Breast epithelium (tissue), 4 donors: Measurements from ENCODE around the gene C9orf43. TPM values are rescaled to one million over a fixed set of nuclear protein-coding genes. Genes with fewer than 3 reads are reported as not detected.

ENCODE experiments used
- DNase-seq, 2 donors: peaks; one replicate each; pipeline ENCODE4 v3.0.0-alpha.2; 2019; ENCODE audit warnings: low spot score in 2 of 2
- H3K27ac ChIP-seq, 2 donors: fragments of 200-600 bp; sonication (generic) in 1 of 2; one replicate each; pipeline ENCODE4 v1.5.1; 2016 to 2019; ENCODE audit warnings: mild to moderate bottlenecking in 1 of 2
- H3K27me3 ChIP-seq, 2 donors: fragments of 200-600 bp; sonication (generic) in 1 of 2; one replicate each; pipeline versions ENCODE4 v1.5.1 to v1.6.0; 2017 to 2019; ENCODE audit warnings: control low read depth in 1 of 2, mild to moderate bottlenecking in 1 of 2
- H3K36me3 ChIP-seq: fragments of 200-600 bp; one replicate; pipeline ENCODE4 v1.5.1; 2019
- H3K4me1 ChIP-seq, 2 donors: fragments of 200-600 bp; sonication (generic); one replicate each; pipeline ENCODE4 v1.5.1; 2016 to 2019; ENCODE audit warnings: control low read depth in 1 of 2
- H3K4me3 ChIP-seq, 3 donors: fragments of 200-600 bp; sonication (generic); 1 replicate in 2 of 3; 2 replicates in 1 of 3; pipeline ENCODE4 v1.5.1; 2016 to 2019; ENCODE audit warnings: mild to moderate bottlenecking in 3 of 3, moderate library complexity in 2 of 3
- H3K9me3 ChIP-seq, 2 donors: fragments of 200-600 bp; sonication (generic) in 1 of 2; one replicate each; pipeline ENCODE4 v1.5.1; 2016 to 2019; ENCODE audit warnings: control low read depth in 1 of 2
- POLR2A ChIP-seq: fragments of 450-650 bp; IDR thresholded peaks from one replicate; pipeline ENCODE4 v1.6.1; 2016; ENCODE audit warnings: antibody characterized with exemption, mild to moderate bottlenecking, moderate library complexity
- POLR2AphosphoS5 ChIP-seq, 3 donors: sonication (generic); formaldehyde crosslinking; IDR thresholded peaks; one replicate each; pipeline ENCODE4 v1.6.1; 2017; ENCODE audit warnings: antibody characterized with exemption in 3 of 3
- intact Hi-C: fragments of 100-400 bp; cut with DNase I; formaldehyde crosslinking; loops from one replicate; pipeline ENCODE4 v1.15.1; 2023; ENCODE audit warnings: low total_unique reads
- total RNA-seq, 3 donors: library from RNA; depleted of rRNA; stranded (reverse); fragments of >200 nt; gene quantifications; one replicate each; pipeline ENCODE4 v1.1.0, GENCODE V29; 2016
- TF ChIP-seq, protein P1 (sequence below), 3 donors: fragments of 450-650 bp; IDR thresholded peaks; one replicate each; pipeline ENCODE4 v1.5.1; 2016 to 2017; ENCODE audit warnings: antibody characterized with exemption in 3 of 3, mild to moderate bottlenecking in 3 of 3, moderate library complexity in 3 of 3

The C9orf43 gene
- total RNA-seq, 3 donors from 2014 or later = 0.59 to 1.6 (median 0.66) TPM

DNA sequence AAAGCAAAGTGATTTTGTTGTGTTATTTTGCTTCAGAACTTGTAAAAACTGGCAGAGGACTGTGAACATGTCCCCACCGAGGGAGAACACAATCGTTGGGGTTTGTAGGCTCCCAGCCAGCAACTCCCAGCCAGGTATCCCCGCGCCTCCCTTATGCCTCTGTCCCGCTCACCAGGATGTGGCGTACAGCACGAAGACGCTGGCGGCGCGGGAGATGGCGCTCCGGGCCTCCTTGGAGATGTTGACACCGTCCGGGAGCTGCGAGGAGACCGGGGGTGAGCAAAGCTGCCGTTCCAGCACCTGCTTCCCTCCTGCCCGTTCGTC, 702 bp upstream of the C9orf43 start:
- no peaks in the 10 kb centered on the region for H3K27me3 ChIP-seq
- no peak for TF ChIP-seq POLR2AphosphoS5 (IDR thresholded peaks at IDR 0.05)
- TF ChIP-seq, protein P1, sequence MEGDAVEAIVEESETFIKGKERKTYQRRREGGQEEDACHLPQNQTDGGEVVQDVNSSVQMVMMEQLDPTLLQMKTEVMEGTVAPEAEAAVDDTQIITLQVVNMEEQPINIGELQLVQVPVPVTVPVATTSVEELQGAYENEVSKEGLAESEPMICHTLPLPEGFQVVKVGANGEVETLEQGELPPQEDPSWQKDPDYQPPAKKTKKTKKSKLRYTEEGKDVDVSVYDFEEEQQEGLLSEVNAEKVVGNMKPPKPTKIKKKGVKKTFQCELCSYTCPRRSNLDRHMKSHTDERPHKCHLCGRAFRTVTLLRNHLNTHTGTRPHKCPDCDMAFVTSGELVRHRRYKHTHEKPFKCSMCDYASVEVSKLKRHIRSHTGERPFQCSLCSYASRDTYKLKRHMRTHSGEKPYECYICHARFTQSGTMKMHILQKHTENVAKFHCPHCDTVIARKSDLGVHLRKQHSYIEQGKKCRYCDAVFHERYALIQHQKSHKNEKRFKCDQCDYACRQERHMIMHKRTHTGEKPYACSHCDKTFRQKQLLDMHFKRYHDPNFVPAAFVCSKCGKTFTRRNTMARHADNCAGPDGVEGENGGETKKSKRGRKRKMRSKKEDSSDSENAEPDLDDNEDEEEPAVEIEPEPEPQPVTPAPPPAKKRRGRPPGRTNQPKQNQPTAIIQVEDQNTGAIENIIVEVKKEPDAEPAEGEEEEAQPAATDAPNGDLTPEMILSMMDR (IDR thresholded peaks at IDR 0.05) = no peak
- TF ChIP-seq POLR2A = no peak
- DNase-seq = no peak
- peak overlapping the region; percentile 80 to 97 (median 91) for H3K4me3 ChIP-seq
- peaks cover 0 to 9% of the 10 kb centered on the region in 2 donors for H3K4me1 ChIP-seq
- H3K27ac ChIP-seq = peak overlapping the region; percentile 99
- no peaks in the 10 kb centered on the region for H3K36me3 ChIP-seq
- H3K9me3 ChIP-seq = no peaks in the 10 kb centered on the region
- intact Hi-C loops = no loop called here

DNA sequence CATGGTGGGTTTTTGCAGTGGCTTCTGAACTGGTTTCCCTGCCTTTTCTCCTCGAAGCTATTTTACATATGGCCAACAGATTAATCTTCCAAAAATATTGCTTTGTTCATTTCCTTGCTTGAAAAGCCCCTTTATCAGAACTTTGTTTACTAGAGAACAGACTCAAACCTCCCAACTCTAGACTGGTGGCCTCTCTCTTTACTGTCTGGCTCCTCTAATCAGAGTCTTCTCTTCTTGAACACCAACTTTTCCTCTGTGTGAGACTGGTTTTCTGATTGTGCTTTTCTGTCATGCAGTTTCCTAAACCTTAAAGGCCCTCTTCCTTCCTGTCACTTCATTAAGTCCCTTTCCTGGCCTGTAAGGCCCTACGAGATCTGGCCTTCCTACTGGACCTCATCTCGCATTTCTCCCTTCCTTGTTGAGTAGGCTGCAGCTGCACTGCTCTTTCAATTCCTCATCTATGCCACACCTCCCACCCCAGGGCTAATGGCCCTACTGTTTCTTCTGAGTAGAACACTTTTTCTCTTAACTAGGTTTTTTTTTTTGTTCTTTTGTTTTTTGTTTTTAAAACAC, 5.7 kb downstream of the C9orf43 start:
- Histone ChIP-seq H3K27me3 (no peaks in the 10 kb centered on the region), H3K4me3 (no peak overlapping the region), H3K9me3 (no peaks in the 10 kb centered on the region), H3K27ac (no peak overlapping the region), H3K4me1 (no peaks in the 10 kb centered on the region), H3K36me3 (no peaks in the 10 kb centered on the region)
- DNase-seq = no peak
- intact Hi-C loops = no loop called here
- TF ChIP-seq POLR2AphosphoS5 (IDR thresholded peaks at IDR 0.05) (no peak), POLR2A (no peak)
- TF ChIP-seq, protein P1 (IDR thresholded peaks at IDR 0.05) = no peak

DNA sequence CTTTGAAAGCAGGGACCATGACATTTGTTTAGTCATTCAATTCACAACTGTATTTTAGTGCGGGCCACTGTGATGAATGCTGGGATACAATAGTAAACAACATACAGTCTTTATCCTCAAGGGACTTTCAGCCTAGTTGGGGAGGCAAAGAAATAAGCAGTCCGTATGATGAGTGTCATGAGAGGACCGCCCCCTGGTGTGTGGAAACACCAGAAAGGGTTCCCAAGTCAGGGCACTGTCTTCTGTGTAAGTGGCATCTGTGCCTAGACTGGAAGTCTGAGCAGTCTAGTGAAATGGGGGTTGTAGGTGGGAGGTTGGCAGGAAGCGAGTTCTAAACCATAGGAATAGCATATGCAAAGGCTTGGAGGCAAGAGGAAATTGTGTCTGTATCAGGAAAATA, 6.8 kb downstream of the C9orf43 start:
- H3K4me1 ChIP-seq = no peaks in the 10 kb centered on the region

DNA sequence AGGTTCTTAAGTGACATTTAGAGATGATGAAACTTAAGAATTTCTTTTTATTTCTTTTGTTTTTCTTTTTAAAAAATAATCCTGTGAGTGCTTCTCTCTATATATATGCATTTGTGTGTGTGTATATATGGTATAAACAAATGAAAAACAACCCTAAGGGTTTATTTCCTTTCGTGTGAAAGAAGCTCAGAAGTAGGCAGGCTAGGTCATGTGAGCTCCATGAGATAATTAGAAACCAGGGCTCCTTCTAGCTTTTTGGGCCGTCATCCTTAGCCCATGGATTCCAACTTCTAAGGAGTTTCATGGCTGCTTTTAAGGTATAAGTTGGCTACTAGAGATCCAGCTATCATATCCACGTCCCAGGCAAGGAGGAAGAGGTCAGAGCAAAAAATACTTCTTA, 11.2 kb downstream of the C9orf43 start:
- intact Hi-C loops = no loop called here
- no peak for DNase-seq
- H3K27ac ChIP-seq = no peak overlapping the region

More for the DNA sequence above, 6.8 kb downstream of the C9orf43 start:
- TF ChIP-seq, protein P1 (IDR thresholded peaks at IDR 0.05) = no peak
- no peak for TF ChIP-seq POLR2A
- no peak for TF ChIP-seq POLR2AphosphoS5 (IDR thresholded peaks at IDR 0.05)
- H3K27ac ChIP-seq = no peak overlapping the region
- H3K36me3 ChIP-seq = no peaks in the 10 kb centered on the region
- H3K27me3 ChIP-seq = no peaks in the 10 kb centered on the region
- H3K4me3 ChIP-seq = no peak overlapping the region
- DNase-seq = no peak
- intact Hi-C loops = no loop called here
- no peaks in the 10 kb centered on the region for H3K9me3 ChIP-seq

DNA sequence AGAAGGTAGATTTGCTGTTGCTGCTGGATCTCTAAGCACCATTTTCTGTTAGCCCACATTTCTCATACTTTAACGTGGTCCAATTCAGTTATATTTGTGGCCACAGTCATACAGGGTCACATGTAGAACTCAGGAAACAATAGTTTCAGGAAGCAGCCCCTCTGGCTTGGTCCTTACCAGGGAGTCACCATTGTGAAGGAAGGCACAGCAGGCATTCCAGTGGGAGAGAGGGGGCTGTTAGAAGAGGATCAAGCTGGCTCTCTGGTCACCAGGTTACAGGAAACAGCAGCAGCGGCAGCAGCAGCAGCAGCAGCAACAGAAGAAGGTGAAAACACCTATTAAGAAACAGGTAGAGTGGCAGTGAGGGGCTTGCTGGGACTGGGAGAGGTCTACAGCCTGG, 14.5 kb downstream of the C9orf43 start:
- no peak overlapping the region for H3K4me3 ChIP-seq
- H3K27ac ChIP-seq = no peak overlapping the region
- intact Hi-C loops = no loop called here
- no peaks in the 10 kb centered on the region for H3K27me3 ChIP-seq
- TF ChIP-seq POLR2A = no peak
- TF ChIP-seq, protein P1 (IDR thresholded peaks at IDR 0.05) = no peak
- TF ChIP-seq POLR2AphosphoS5 (IDR thresholded peaks at IDR 0.05) = no peak
- no peaks in the 10 kb centered on the region for H3K36me3 ChIP-seq
- no peak for DNase-seq
- no peaks in the 10 kb centered on the region for H3K9me3 ChIP-seq
- H3K4me1 ChIP-seq = no peaks in the 10 kb centered on the region

More for the DNA sequence above, 11.2 kb downstream of the C9orf43 start:
- no peaks in the 10 kb centered on the region for H3K9me3 ChIP-seq
- no peaks in the 10 kb centered on the region for H3K36me3 ChIP-seq
- H3K4me1 ChIP-seq = no peaks in the 10 kb centered on the region
- TF ChIP-seq, protein P1 (IDR thresholded peaks at IDR 0.05) = no peak
- TF ChIP-seq POLR2AphosphoS5 (IDR thresholded peaks at IDR 0.05) (no peak), POLR2A (no peak)
- no peaks in the 10 kb centered on the region for H3K27me3 ChIP-seq
- no peak overlapping the region for H3K4me3 ChIP-seq
